GM23338 (cell line): ENCODE results near the gene KIF18A. TPM values are rescaled to one million over a fixed set of nuclear protein-coding genes. Genes with fewer than 3 reads are reported as not detected.

Experiments used
- ATAC-seq: fragments of 200-7000 bp; cut with Tn5 transposase; 3 replicates; pipeline ENCODE4 v1.9.1; 2020
- DNase-seq: peaks from one replicate; pipeline ENCODE4 v3.0.0-alpha.2; 2015; ENCODE audit warnings: low spot score
- H2AFZ ChIP-seq: fragments of 200-600 bp; sonication (generic); 2 replicates; pipeline ENCODE4 v1.8.0; 2016; ENCODE audit warnings: antibody characterized with exemption, mild to moderate bottlenecking, moderate library complexity
- H3F3A ChIP-seq: fragments of 200-600 bp; sonication (generic); replicated peaks from 2 replicates; pipeline ENCODE4 v1.8.0; 2017; ENCODE audit warnings: antibody characterized with exemption, mixed run types, low read depth
- H3K27ac ChIP-seq: fragments of 200-600 bp; sonication (generic); 2 replicates; pipeline ENCODE4 v1.6.1; 2016; ENCODE audit warnings: low read depth
- H3K27me3 ChIP-seq: fragments of 200-600 bp; sonication (generic); 2 replicates; pipeline ENCODE4 v1.8.0; 2016; ENCODE audit warnings: mild to moderate bottlenecking, mixed run types, moderate library complexity; ENCODE audit not compliant: insufficient read depth
- H3K36me3 ChIP-seq: fragments of 200-600 bp; sonication (generic); 2 replicates; pipeline ENCODE4 v1.8.0; 2016; ENCODE audit warnings: mild to moderate bottlenecking; ENCODE audit not compliant: insufficient read depth
- H3K4me1 ChIP-seq: fragments of 200-600 bp; sonication (generic); 2 replicates; pipeline ENCODE4 v1.8.0; 2016; ENCODE audit warnings: mild to moderate bottlenecking, moderate library complexity; ENCODE audit not compliant: insufficient read depth
- H3K4me2 ChIP-seq: fragments of 200-600 bp; sonication (generic); 2 replicates; pipeline ENCODE4 v1.7.1; 2017; ENCODE audit warnings: mixed run types
- H3K4me3 ChIP-seq: fragments of 200-600 bp; sonication (generic); 2 replicates; pipeline ENCODE4 v1.6.1; 2016; ENCODE audit warnings: mixed run types
- H3K79me2 ChIP-seq: fragments of 200-600 bp; sonication (generic); replicated peaks from 2 replicates; pipeline ENCODE4 v1.8.0; 2017; ENCODE audit warnings: mild to moderate bottlenecking; ENCODE audit not compliant: insufficient read depth
- H3K9me2 ChIP-seq: fragments of 200-600 bp; sonication (generic); 2 replicates; pipeline ENCODE4 v1.8.0; 2017; ENCODE audit not compliant: insufficient read depth
- H4K20me1 ChIP-seq: fragments of 200-600 bp; sonication (generic); replicated peaks from 2 replicates; pipeline ENCODE4 v1.8.0; 2017; ENCODE audit warnings: mild to moderate bottlenecking; ENCODE audit not compliant: insufficient read depth
- H3K27ac Mint-ChIP-seq: 2 replicates; pipeline ENCODE4 v1.8.0; 2020; ENCODE audit warnings: inconsistent platforms, mild to moderate bottlenecking, moderate library complexity, mixed read lengths
- H3K27me3 Mint-ChIP-seq: 3 replicates; pipeline ENCODE4 v1.8.0; 2022; ENCODE audit warnings: low read depth, mild to moderate bottlenecking, moderate library complexity, mixed read lengths, inconsistent platforms; ENCODE audit not compliant: insufficient read depth, poor library complexity
- H3K36me3 Mint-ChIP-seq: 3 replicates; pipeline ENCODE4 v1.8.0; 2021; ENCODE audit warnings: low read depth, mild to moderate bottlenecking, inconsistent platforms, moderate library complexity, mixed read lengths
- H3K4me1 Mint-ChIP-seq: 3 replicates; pipeline ENCODE4 v1.8.0; 2020; ENCODE audit warnings: mild to moderate bottlenecking, inconsistent platforms, mixed read lengths
- H3K4me3 Mint-ChIP-seq: 3 replicates; pipeline ENCODE4 v1.8.0; 2021; ENCODE audit warnings: moderate library complexity, mild to moderate bottlenecking, inconsistent platforms, mixed read lengths
- H3K9me3 Mint-ChIP-seq: 3 replicates; pipeline ENCODE4 v1.8.0; 2020; ENCODE audit warnings: moderate library complexity, mild to moderate bottlenecking, inconsistent platforms, mixed read lengths
- CREB1 ChIP-seq: fragments of 250-450 bp; sonication (Bioruptor Pico); IDR thresholded peaks from 2 replicates; pipeline ENCODE4 v1.5.0; 2020; ENCODE audit warnings: low read depth, mild to moderate bottlenecking, moderate library complexity
- CTCF ChIP-seq, 2 experiments: fragments of 200-600 bp in 1 of 2; sonication (generic) in 1 of 2; conservative IDR thresholded peaks; 2 replicates each; pipeline versions ENCODE4 v1.5.1 to v1.6.1; 2016 to 2017; ENCODE audit warnings: antibody characterized with exemption in 2 of 2, low read depth in 2 of 2, mild to moderate bottlenecking in 2 of 2, moderate library complexity in 1 of 2
- ETS1 ChIP-seq: IDR thresholded peaks from 2 replicates; pipeline ENCODE4 v1.6.1; 2016; ENCODE audit warnings: antibody characterized with exemption
- EZH2 ChIP-seq: fragments of 200-600 bp; sonication (generic); IDR thresholded peaks from one replicate; pipeline ENCODE4 v1.8.0; 2017; ENCODE audit warnings: antibody characterized with exemption, mild to moderate bottlenecking, low read depth; ENCODE audit not compliant: unreplicated experiment
- EZH2phosphoT487 ChIP-seq: fragments of 200-600 bp; sonication (generic); IDR thresholded peaks from one replicate; pipeline ENCODE4 v1.8.1; 2018; ENCODE audit warnings: antibody characterized with exemption; ENCODE audit not compliant: unreplicated experiment
- JUNB ChIP-seq: IDR thresholded peaks from one replicate; pipeline ENCODE4 v1.6.1; 2016; ENCODE audit warnings: antibody characterized with exemption; ENCODE audit not compliant: unreplicated experiment
- NANOG ChIP-seq: IDR thresholded peaks from 2 replicates; pipeline ENCODE4 v1.6.1; 2016; ENCODE audit warnings: antibody characterized with exemption, borderline replicate concordance
- POLR2AphosphoS5 ChIP-seq: IDR thresholded peaks from 2 replicates; pipeline ENCODE4 v1.6.1; 2016; ENCODE audit warnings: antibody characterized with exemption, low read depth
- REST ChIP-seq: IDR thresholded peaks from one replicate; pipeline ENCODE4 v1.6.1; 2018; ENCODE audit warnings: antibody characterized with exemption; ENCODE audit not compliant: unreplicated experiment
- STAT1 ChIP-seq: IDR thresholded peaks from one replicate; pipeline ENCODE4 v1.6.1; 2016; ENCODE audit warnings: antibody characterized with exemption; ENCODE audit not compliant: unreplicated experiment
- ZNF114 ChIP-seq: fragments of 250-450 bp; sonication (Bioruptor Pico); IDR thresholded peaks from 2 replicates; pipeline ENCODE4 v1.5.0; 2020; ENCODE audit warnings: mild to moderate bottlenecking, moderate library complexity
- ZNF331 ChIP-seq: fragments of 250-450 bp; sonication (Bioruptor Pico); IDR thresholded peaks from 2 replicates; pipeline ENCODE4 v1.5.0; 2020; ENCODE audit warnings: low read depth, mild to moderate bottlenecking, moderate library complexity
- ZNF462 ChIP-seq: fragments of 250-450 bp; sonication (Bioruptor Pico); IDR thresholded peaks from 2 replicates; pipeline ENCODE4 v1.5.0; 2020; ENCODE audit warnings: mild to moderate bottlenecking, moderate library complexity
- polyA plus RNA-seq: library from polyadenylated mRNA; unstranded; fragments of >200 nt; fragmentation: Nextera tagmentation; extraction: Ambion mirVana; gene quantifications from 2 replicates; pipeline ENCODE4 v1.2.1, GENCODE V29; 2016
- total RNA-seq: library from RNA; depleted of rRNA; stranded (reverse); fragments of >200 nt; shearing (Covaris generic); gene quantifications from 2 replicates; pipeline ENCODE4 v1.2.3, GENCODE V29; 2014

Gene KIF18A
- total and polyA plus RNA-seq, 2 experiments from 2014 or later: 22.2 to 26.5 TPM

GRCh38 chr11:28117712-28118111 lies 9.8 kb upstream of the KIF18A start:
- Histone ChIP-seq H3F3A (no peaks in the 10 kb centered on the region), H3K27ac (no peak overlapping the region)
- TF ChIP-seq ZNF114 (CRISPR knock-in tag) (no peak), EZH2 (no peak), NANOG (no peak), POLR2AphosphoS5 (no peak), JUNB (no peak), CREB1 (CRISPR knock-in tag) (no peak), ZNF331 (CRISPR knock-in tag) (no peak), ETS1 (no peak), STAT1 (no peak), REST (no peak), EZH2phosphoT487 (no peak), CTCF (conservative IDR thresholded peaks at IDR 0.05; ENCODE audit: low read depth in 2 of 2) (no peak), ZNF462 (CRISPR knock-in tag) (no peak)

More at GRCh38 chr11:28117712-28118111, 9.8 kb upstream of the KIF18A start:
- Histone ChIP-seq H2AFZ (no peak overlapping the region), H3K9me2 (no peaks in the 10 kb centered on the region), H3K27me3 (no peaks in the 10 kb centered on the region), H4K20me1 (no peaks in the 10 kb centered on the region), H3K4me1 (no peaks in the 10 kb centered on the region), H3K79me2 (peaks cover 5% of the 10 kb centered on the region; the same call in 1 of the 2 replicates), H3K4me2 (no peak overlapping the region), H3K36me3 (no peaks in the 10 kb centered on the region), H3K4me3 (no peak overlapping the region)
- no peaks in the 10 kb centered on the region for H3K27me3 Mint-ChIP-seq
- H3K4me1 Mint-ChIP-seq: peaks cover 3% of the 10 kb centered on the region; the same call in 2 of the 3 replicates
- peaks cover 3% of the 10 kb centered on the region; the same call in 1 of the 3 replicates for H3K36me3 Mint-ChIP-seq
- H3K9me3 Mint-ChIP-seq: no peaks in the 10 kb centered on the region
- H3K27ac Mint-ChIP-seq: peak overlapping the region; percentile 10; the same call in 1 of the 2 replicates
- DNase-seq: no peak
- H3K4me3 Mint-ChIP-seq: no peak overlapping the region
- no peak for ATAC-seq
